ENCODE results near the gene GRB10.

The GRB10 gene

GRCh38 chr7:50718876-50719275 lies 63.8 kb downstream of the GRB10 start:
- no peak for DNase-seq (ENCODE audit: low read depth)

GRCh38 chr7:50718311-50718710 lies 64.4 kb downstream of the GRB10 start:
- no peak for DNase-seq (ENCODE audit: low read depth)

- no peak for DNase-seq (ENCODE audit: low read depth)
These were observed 65.5 kb downstream of the GRB10 start for GRCh38 chr7:50717181-50717580.

- DNase-seq (ENCODE audit: low read depth): no peak
These were observed 67.8 kb downstream of the GRB10 start for GRCh38 chr7:50714857-50715256.

GRCh38 chr7:50713123-50713965 lies 69.4 kb downstream of the GRB10 start:
- DNase-seq (ENCODE audit: low read depth): no peak

GRCh38 chr7:50712252-50713122 lies 70.2 kb downstream of the GRB10 start:
- no peak for DNase-seq (ENCODE audit: low read depth)

- no peak for DNase-seq (ENCODE audit: low read depth)
These were observed 71.2 kb downstream of the GRB10 start for GRCh38 chr7:50711271-50712175.

GRCh38 chr7:50710441-50711154 lies 72.1 kb downstream of the GRB10 start:
- DNase-seq (ENCODE audit: low read depth): no peak

- DNase-seq (ENCODE audit: low read depth): no peak
These were observed 73.5 kb downstream of the GRB10 start for GRCh38 chr7:50709151-50709550.

- DNase-seq (ENCODE audit: low read depth): no peak
These were observed 75.3 kb downstream of the GRB10 start for GRCh38 chr7:50707236-50708006.

- no peak for DNase-seq (ENCODE audit: low read depth)
These were observed 76.2 kb downstream of the GRB10 start for GRCh38 chr7:50706469-50706937.

- DNase-seq (ENCODE audit: low read depth): no peak
These were observed 77.9 kb downstream of the GRB10 start for GRCh38 chr7:50704844-50705243.

- DNase-seq (ENCODE audit: low read depth): no peak
These were observed 79.0 kb downstream of the GRB10 start for GRCh38 chr7:50703654-50704053.

GRCh38 chr7:50699143-50699542 lies 83.6 kb downstream of the GRB10 start:
- no peak for DNase-seq (ENCODE audit: low read depth)

GRCh38 chr7:50697748-50698147 lies 84.9 kb downstream of the GRB10 start:
- no peak for DNase-seq (ENCODE audit: low read depth)

- no peak for DNase-seq (ENCODE audit: low read depth)
These were observed 85.7 kb downstream of the GRB10 start for GRCh38 chr7:50696810-50697582.

GRCh38 chr7:50695026-50695425 lies 87.7 kb downstream of the GRB10 start:
- no peak for DNase-seq (ENCODE audit: low read depth)

GRCh38 chr7:50693455-50694130 lies 89.1 kb downstream of the GRB10 start:
- no peak for DNase-seq (ENCODE audit: low read depth)

GRCh38 chr7:50690541-50691011 lies 92.1 kb downstream of the GRB10 start:
- no peak for DNase-seq (ENCODE audit: low read depth)

Data from GM04504 (cell line).